GM12878 (cell line): ENCODE data around the gene CRB2. TPM values are rescaled to one million over a fixed set of nuclear protein-coding genes. Genes with fewer than 3 reads are reported as not detected.

Experiments
- ATAC-seq: fragments of 200-7000 bp; cut with Tn5 transposase; 3 replicates; pipeline ENCODE4 v1.9.1; 2020; ENCODE audit warnings: mild to moderate bottlenecking, moderate library complexity
- BruUV-seq: library from RNA; stranded (reverse); fragments of 400-500 nt; replicated peaks from 2 replicates; lab custom pipeline; 2021; lab: Mats Ljungman, UMichigan
- CTCF ChIA-PET: fragments of 300-600 bp; sonication (Branson Sonifier 250); formaldehyde crosslinking; extraction: SDS; loops from one replicate; lab custom pipeline; 2021; ENCODE audit warnings: inconsistent platforms; lab: Yijun Ruan, JAX
- POLR2A ChIA-PET: fragments of 350-600 bp; formaldehyde crosslinking; extraction: SDS; loops from one replicate; lab custom pipeline; 2021; ENCODE audit warnings: inconsistent platforms; lab: Charles Lee
- RAD21 ChIA-PET: fragments of 300-600 bp; sonication (Branson Sonifier 250); formaldehyde crosslinking; loops from one replicate; lab custom pipeline; 2023; ENCODE audit warnings: antibody characterized with exemption; ENCODE audit not compliant: unreplicated experiment; lab: Charles Lee
- SMC1A ChIA-PET: fragments of 300-600 bp; sonication (Branson Sonifier 250); formaldehyde crosslinking; loops from one replicate; lab custom pipeline; 2023; ENCODE audit not compliant: unreplicated experiment, uncharacterized antibody; lab: Charles Lee
- DNase-seq: peaks from one replicate; pipeline ENCODE4 v3.0.0-alpha.2; 2011; ENCODE audit warnings: low read depth, low spot score
- FAIRE-seq: peaks from 3 replicates; lab custom pipeline; 2011; peaks lifted over from hg19 to GRCh38; lab: Jason Lieb, UNC
- H2AFZ ChIP-seq: 2 replicates; pipeline ENCODE4 v1.6.0; 2011; ENCODE audit warnings: low read depth, low read length, control low read depth; ENCODE audit not compliant: control insufficient read depth
- H3K27ac ChIP-seq: 2 replicates; pipeline ENCODE4 v1.5.1; 2011; ENCODE audit warnings: control low read depth; ENCODE audit not compliant: control insufficient read depth, insufficient read depth
- H3K27me3 ChIP-seq, 2 experiments: replicated peaks in 1 of 2; 2 replicates each; pipeline versions ENCODE4 v1.6.0 to v1.6.1; 2011; ENCODE audit warnings: low read length in 1 of 2; ENCODE audit not compliant: control insufficient read depth in 2 of 2, insufficient read depth in 2 of 2
- H3K36me3 ChIP-seq, 2 experiments: 2 replicates each; pipeline ENCODE4 v1.5.1; 2011; ENCODE audit warnings: low read length in 1 of 2; ENCODE audit not compliant: control insufficient read depth in 2 of 2, insufficient read depth in 2 of 2
- H3K4me1 ChIP-seq: 2 replicates; pipeline ENCODE4 v1.6.1; 2011; ENCODE audit warnings: mild to moderate bottlenecking, low read length, moderate library complexity, mixed read lengths; ENCODE audit not compliant: control insufficient read depth, insufficient read depth
- H3K4me2 ChIP-seq: 2 replicates; pipeline ENCODE4 v1.6.0; 2011; ENCODE audit warnings: control low read depth; ENCODE audit not compliant: control insufficient read depth, insufficient read depth
- H3K4me3 ChIP-seq: fragments of 200-600 bp; sonication (generic); 2 replicates; pipeline ENCODE4 v1.5.1; 2016
- H3K79me2 ChIP-seq: 2 replicates; pipeline ENCODE4 v1.6.0; 2011; ENCODE audit warnings: low read length; ENCODE audit not compliant: control insufficient read depth, insufficient read depth
- H3K9ac ChIP-seq: 2 replicates; pipeline ENCODE4 v1.8.0; 2011; ENCODE audit warnings: low read length, control low read depth, mixed read lengths; ENCODE audit not compliant: control insufficient read depth, insufficient read depth
- H3K9me3 ChIP-seq: replicated peaks from 3 replicates; pipeline ENCODE4 v1.5.1; 2011; ENCODE audit warnings: mild to moderate bottlenecking, low read length; ENCODE audit not compliant: control insufficient read depth, insufficient read depth
- H4K20me1 ChIP-seq: 2 replicates; pipeline ENCODE4 v1.6.0; 2011; ENCODE audit not compliant: control insufficient read depth, insufficient read depth
- ASH2L ChIP-seq: fragments of 300-600, 200-600 bp; sonication (generic); IDR thresholded peaks from 2 replicates; pipeline ENCODE4 v1.6.1; 2017; ENCODE audit warnings: low read depth, mild to moderate bottlenecking, borderline replicate concordance
- CHD2 ChIP-seq: IDR thresholded peaks from 2 replicates; pipeline ENCODE4 v1.6.1; 2011; ENCODE audit warnings: low read depth, low read length, improper control_type of control experiment, borderline replicate concordance
- KDM1A ChIP-seq: fragments of 200-600 bp; sonication (generic); IDR thresholded peaks from 2 replicates; pipeline ENCODE4 v1.6.1; 2016; ENCODE audit warnings: borderline replicate concordance
- POLR2A ChIP-seq: IDR thresholded peaks from 2 replicates; pipeline ENCODE4 v1.6.1; 2011; ENCODE audit warnings: low read depth, mild to moderate bottlenecking, low read length
- ZBTB40 ChIP-seq: fragments of 450-650 bp; IDR thresholded peaks from 2 replicates; pipeline ENCODE4 v1.6.1; 2016; ENCODE audit warnings: mild to moderate bottlenecking, moderate library complexity, borderline replicate concordance
- WGBS: methylation state at CpG from one replicate; pipeline ENCODE4 v1.1.6; 2016; ENCODE audit warnings: low lambda C conversion rate; ENCODE audit not compliant: insufficient replicate concordance, insufficient coverage; ENCODE audit errors: missing lambda C conversion rate; 5-methylcytosine and 5-hydroxymethylcytosine counted together
- in situ Hi-C: fragments of 300-500 bp; cut with MboI; formaldehyde crosslinking; loops from 9 replicates; pipeline ENCODE4 v1.14.3; 2018; ENCODE audit warnings: mixed read lengths
- intact Hi-C: fragments of 100-400 bp; cut with micrococcal nuclease; formaldehyde crosslinking; loops from one replicate; pipeline ENCODE4 v1.14.2; 2022; ENCODE audit not compliant: unreplicated experiment
- polyA plus RNA-seq, 11 experiments: library from polyadenylated mRNA; depleted of rRNA in 4 of 11; unstranded in 6 of 11; stranded (reverse) in 5 of 11; fragments of >200 nt; fragmentation: Nextera tagmentation in 4 of 11; fragmentation: Illumina TruSeq in 1 of 11; extraction: Ambion mirVana in 4 of 11; extraction: Trizol in 1 of 11; gene quantifications; 1 replicate in 1 of 11; 2 replicates in 10 of 11; pipeline versions ENCODE4 v1.2.1 to v1.2.3, GENCODE V29; 2011 to 2016; ENCODE audit warnings: inconsistent platforms in 2 of 11, missing spikeins in 2 of 11, low read depth in 1 of 11
- total RNA-seq, 4 experiments: library from RNA; depleted of rRNA in 3 of 4; stranded (reverse); fragments of >200 nt in 3 of 4; fragmentation: Illumina TruSeq in 1 of 4; extraction: Trizol in 1 of 4; gene quantifications; 2 replicates each; pipeline versions ENCODE4 v1.2.1 to v1.2.3, GENCODE V29; 2013 to 2021

Gene CRB2
- total and polyA plus RNA-seq, 10 of the 15 experiments (the other 5 are each of a cell fraction or from before 2014, with no cell fraction given), result 0.01 to 0.80 (median 0.23) TPM; not detected in 3

GRCh38 chr9:123389698-123390097 lies 33.7 kb downstream of the CRB2 start (continued):
- TF ChIP-seq ZBTB40 (no peak), CHD2 (no peak), ASH2L (no peak)
- TF ChIP-seq, all 136 proteins: peak for 0

GRCh38 chr9:123390337-123391135 lies 34.5 kb downstream of the CRB2 start:
- RAD21 ChIA-PET, result interaction anchor here (1.5 kb wide), 1 partner anchor 35 kb away, joined by 3 read pairs; the partner anchor contains the start of gene CRB2
- Histone ChIP-seq H3K27me3 (no peaks in the 10 kb centered on the region), H3K79me2 (no peaks in the 10 kb centered on the region), H3K27ac (no peak overlapping the region), H3K4me3 (no peak overlapping the region), H3K9me3 (no peaks in the 10 kb centered on the region), H3K9ac (no peak overlapping the region), H3K4me1 (no peaks in the 10 kb centered on the region), H2AFZ (no peak overlapping the region), H3K4me2 (no peak overlapping the region), H3K36me3 (no peaks in the 10 kb centered on the region), H4K20me1 (no peaks in the 10 kb centered on the region)
- WGBS, result 64% methylated on average over 19 of the region's 23 CpGs
- BruUV-seq, result no TSS peak
- intact Hi-C loops (no loop called here), in situ Hi-C loops (no loop called here)
- SMC1A ChIA-PET, result interaction anchor here (0.6 kb wide), 1 partner anchor 246 kb away, joined by 3 read pairs; no protein-coding TSS in a partner anchor
- 0 out of 2 replicates have a peak, but pooled peaks have one; percentile 18 for TF ChIP-seq POLR2A
- TF ChIP-seq KDM1A, result no peak
- CTCF ChIA-PET, result interaction anchor here (1.3 kb wide), 1 partner anchor 37 kb away, joined by 4 read pairs; no protein-coding TSS in a partner anchor
- DNase-seq, result no peak
- no peak for FAIRE-seq
- POLR2A ChIA-PET, result no interaction called here
- no peak for ATAC-seq
